Aorta (tissue), 5 donors: ENCODE results near the gene PDE4B. TPM values are rescaled to one million over a fixed set of nuclear protein-coding genes. Genes with fewer than 3 reads are reported as not detected.

Experiments used
- ATAC-seq: fragments of 200-7000 bp; cut with Tn5 transposase; one replicate; pipeline ENCODE4 v1.9.1; 2022; ENCODE audit warnings: moderate library complexity; ENCODE audit not compliant: low FRiP score
- DNase-seq, 2 donors: peaks; one replicate each; pipeline ENCODE4 v3.0.0-alpha.2; 2020
- H3K27ac ChIP-seq, 2 donors: one replicate each; pipeline ENCODE4 v1.5.1; 2013; ENCODE audit warnings: low read length in 2 of 2, mild to moderate bottlenecking in 2 of 2, moderate library complexity in 2 of 2, control low read depth in 1 of 2, inconsistent platforms in 1 of 2, low read depth in 1 of 2
- H3K27me3 ChIP-seq, 2 donors: one replicate each; pipeline ENCODE4 v1.6.1; 2013; ENCODE audit warnings: control low read depth in 1 of 2, low read length in 1 of 2, mild to moderate bottlenecking in 1 of 2, moderate library complexity in 1 of 2; ENCODE audit not compliant: insufficient read depth in 2 of 2, control insufficient read depth in 1 of 2
- H3K36me3 ChIP-seq, 2 donors: one replicate each; pipeline ENCODE4 v1.6.1; 2013; ENCODE audit warnings: control low read depth in 1 of 2, low read length in 1 of 2, mild to moderate bottlenecking in 1 of 2; ENCODE audit not compliant: insufficient read depth in 2 of 2, control insufficient read depth in 1 of 2
- H3K4me1 ChIP-seq, 2 donors: one replicate each; pipeline ENCODE4 v1.6.1; 2013; ENCODE audit warnings: low read length in 2 of 2, control low read depth in 1 of 2, mild to moderate bottlenecking in 1 of 2, moderate library complexity in 1 of 2; ENCODE audit not compliant: insufficient read depth in 2 of 2, control insufficient read depth in 1 of 2
- H3K4me3 ChIP-seq, 2 donors: one replicate each; pipeline ENCODE4 v1.5.1; 2013; ENCODE audit warnings: low read length in 2 of 2, control low read depth in 1 of 2, mild to moderate bottlenecking in 1 of 2
- H3K9me3 ChIP-seq: one replicate; pipeline ENCODE4 v1.6.1; 2013; ENCODE audit warnings: mild to moderate bottlenecking, low read length; ENCODE audit not compliant: control insufficient read depth
- WGBS, 2 donors: extraction: QIAGEN DNeasy Blood & Tissue Kit; methylation state at CpG; one replicate each; pipeline ENCODE4 v1.1.7; 2013; 5-methylcytosine and 5-hydroxymethylcytosine counted together
- intact Hi-C, 2 donors: fragments of 100-400 bp; cut with DNase I; formaldehyde crosslinking; loops; one replicate each; pipeline versions ENCODE4 v1.14.2 to v1.15.0; 2022
- polyA plus RNA-seq, 2 donors: library from polyadenylated mRNA; stranded (reverse); fragments of 200-250 nt; gene quantifications; one replicate each; pipeline ENCODE4 v1.2.3, GENCODE V29; 2013
- total RNA-seq, 2 donors: library from RNA; stranded (reverse); fragmentation: NEBNext Ultra II Directional; extraction: Animal tissue kit (Norgen Biotek cat#: 25700); gene quantifications; one replicate each; pipeline ENCODE4 v1.2.1, GENCODE V29; 2021
- donor health status: healthy with polysubstance abuse.
- donor health status: Bipolar disorder and iron deficiency.
- donor health status: DM: no; HTN: no; CAD: no.
- donor health status: DM: no; HTN: no; CAD: no.
- donor health status: DM: yes; HTN: yes; CAD: no.

Gene PDE4B
- total and polyA plus RNA-seq, 4 donors = 4.8 to 24.5 (median 12.5) TPM

DNA sequence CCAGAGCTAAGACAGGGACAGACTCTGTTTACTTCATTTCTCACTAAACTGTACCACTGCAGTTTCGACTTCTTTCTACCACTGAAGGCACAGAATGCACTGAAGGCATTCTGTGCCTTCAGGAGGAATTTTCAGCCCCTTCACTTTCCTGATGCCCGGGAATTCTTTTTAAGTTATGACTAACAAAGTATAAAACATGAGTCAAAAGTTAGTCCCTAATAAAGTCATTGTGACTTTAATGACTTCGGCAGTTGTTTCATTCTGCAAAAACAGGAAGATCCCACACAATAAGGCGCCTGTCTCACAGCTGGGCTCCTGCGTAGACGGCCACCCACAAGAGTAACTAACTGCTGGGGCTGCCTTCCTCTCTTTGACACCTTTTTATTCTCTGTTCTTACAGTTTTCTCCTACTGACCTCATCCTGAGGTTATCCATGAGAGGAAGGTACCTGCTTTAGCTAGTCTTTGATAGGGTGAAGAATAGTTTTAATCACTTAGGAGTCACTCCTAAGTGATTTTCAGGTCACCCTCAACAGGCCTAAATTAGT lies 557.4 kb downstream of the PDE4B start:
- H3K4me1 ChIP-seq = peaks cover 0 to 4% of the 10 kb centered on the region in 2 donors
- H3K27ac ChIP-seq = no peak overlapping the region

GRCh38 chr1:66351478-66351877 lies 558.8 kb downstream of the PDE4B start:
- peaks cover 0 to 4% of the 10 kb centered on the region in 2 donors for H3K4me1 ChIP-seq
- H3K27ac ChIP-seq = no peak overlapping the region
- no peaks in the 10 kb centered on the region for H3K36me3 ChIP-seq
- DNase-seq (no peak), ATAC-seq (no peak)
- H3K27me3 ChIP-seq = no peaks in the 10 kb centered on the region
- intact Hi-C loops = no loop called here
- H3K4me3 ChIP-seq = no peak overlapping the region
- no peaks in the 10 kb centered on the region for H3K9me3 ChIP-seq

More for the DNA sequence above, 557.4 kb downstream of the PDE4B start:
- no peaks in the 10 kb centered on the region for H3K36me3 ChIP-seq
- intact Hi-C loops = no loop called here
- no peaks in the 10 kb centered on the region for H3K27me3 ChIP-seq
- ATAC-seq (peak; percentile 40), DNase-seq (peak in 1 of 2 donors; percentile 62)
- WGBS, 2 donors = 29 to 32% methylated on average over 6 of the region's 6 CpGs
- H3K4me3 ChIP-seq = no peak overlapping the region
- no peaks in the 10 kb centered on the region for H3K9me3 ChIP-seq

GRCh38 chr1:66351913-66352312 lies 559.2 kb downstream of the PDE4B start:
- H3K27me3 ChIP-seq = no peaks in the 10 kb centered on the region
- no peaks in the 10 kb centered on the region for H3K36me3 ChIP-seq
- DNase-seq = no peak
- H3K27ac ChIP-seq = no peak overlapping the region
- H3K4me3 ChIP-seq = no peak overlapping the region
- intact Hi-C loops = no loop called here
- 95 to 96% methylated on average over 3 of the region's 3 CpGs for WGBS, 2 donors
- H3K9me3 ChIP-seq = no peaks in the 10 kb centered on the region
- H3K4me1 ChIP-seq = peaks cover 0 to 4% of the 10 kb centered on the region in 2 donors
- ATAC-seq = no peak

DNA sequence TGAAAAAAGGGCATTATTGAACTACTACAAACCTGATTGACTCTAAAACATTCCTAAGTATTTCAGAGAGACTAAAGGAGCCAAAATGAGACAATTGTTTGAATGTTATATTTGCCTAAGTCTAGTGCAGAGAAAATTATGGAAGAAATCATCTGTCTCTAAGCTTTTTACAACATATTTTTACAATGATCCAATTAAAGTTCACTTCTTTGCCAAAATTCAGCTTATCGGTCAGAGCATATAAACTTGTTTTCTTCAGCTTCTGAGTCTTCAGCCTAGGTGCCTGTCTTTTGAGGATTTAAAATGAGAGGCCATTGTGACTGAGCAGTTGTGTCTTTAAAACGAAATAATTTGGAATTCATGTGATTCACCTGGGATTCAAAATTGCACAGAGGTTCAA lies 560.1 kb downstream of the PDE4B start:
- Histone ChIP-seq H3K9me3 (no peaks in the 10 kb centered on the region), H3K4me3 (no peak overlapping the region), H3K4me1 (peaks cover 0 to 4% of the 10 kb centered on the region in 2 donors), H3K27ac (no peak overlapping the region), H3K36me3 (no peaks in the 10 kb centered on the region), H3K27me3 (no peaks in the 10 kb centered on the region)
- intact Hi-C loops = no loop called here
- 36 to 40% methylated on average over 2 of the region's 2 CpGs for WGBS, 2 donors
- DNase-seq = no peak
- no peak for ATAC-seq

GRCh38 chr1:66353257-66353656 lies 560.6 kb downstream of the PDE4B start:
- Histone ChIP-seq H3K4me3 (no peak overlapping the region), H3K36me3 (no peaks in the 10 kb centered on the region), H3K27me3 (no peaks in the 10 kb centered on the region), H3K27ac (no peak overlapping the region), H3K9me3 (no peaks in the 10 kb centered on the region), H3K4me1 (peaks cover 0 to 4% of the 10 kb centered on the region in 2 donors)
- 26% methylated on average over 5 of the region's 5 CpGs for WGBS, 2 donors
- intact Hi-C loops = no loop called here
- ATAC-seq (no peak), DNase-seq (no peak)

DNA sequence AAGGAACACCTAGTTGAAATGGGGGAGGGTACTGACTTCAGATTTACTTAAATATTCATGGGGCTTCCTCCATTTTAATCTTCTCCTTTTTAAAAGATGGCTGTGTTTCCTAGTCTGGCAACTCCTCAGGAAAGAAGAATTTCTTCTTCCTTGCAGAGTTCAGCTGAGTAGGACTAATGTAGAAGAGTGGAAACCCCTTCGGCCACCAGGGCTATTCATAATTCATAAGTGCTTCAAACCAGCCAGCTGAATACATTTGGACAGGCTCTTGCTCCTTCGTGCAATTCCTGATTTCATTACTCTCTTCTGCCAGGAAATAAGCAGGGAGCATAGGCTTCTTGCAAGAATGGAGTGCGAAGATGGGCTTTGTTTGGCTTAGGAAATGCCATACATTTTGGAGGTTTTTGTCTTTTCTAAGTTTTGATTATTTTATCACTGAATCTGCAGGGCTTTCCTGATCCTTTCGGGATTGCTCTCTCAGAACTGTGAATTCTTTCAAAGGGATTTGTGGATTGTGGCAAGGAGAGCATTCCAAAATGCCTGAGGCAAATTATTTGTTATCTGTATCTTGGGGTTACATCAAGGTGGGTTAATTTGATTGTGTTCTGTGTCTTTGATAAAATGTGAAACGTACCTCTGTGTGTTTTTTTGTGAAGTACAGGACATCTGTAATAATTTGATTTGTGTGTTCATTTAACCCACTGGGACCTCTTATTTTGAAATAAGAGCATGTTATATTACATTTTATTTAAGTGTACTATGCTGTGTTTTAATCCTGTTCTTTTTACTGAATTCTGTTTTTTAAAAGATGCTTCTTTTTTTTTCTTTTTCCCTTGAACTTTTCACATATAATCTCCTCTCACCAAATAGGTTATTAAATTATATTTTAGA lies 561.9 kb downstream of the PDE4B start:
- Histone ChIP-seq H3K27me3 (no peaks in the 10 kb centered on the region), H3K4me1 (peaks cover 0 to 4% of the 10 kb centered on the region in 2 donors), H3K9me3 (no peaks in the 10 kb centered on the region), H3K4me3 (no peak overlapping the region), H3K36me3 (no peaks in the 10 kb centered on the region), H3K27ac (no peak overlapping the region)
- 16 to 18% methylated on average over 5 of the region's 5 CpGs for WGBS, 2 donors
- intact Hi-C loops = no loop called here
- ATAC-seq (peak; percentile 58), DNase-seq (no peak)

GRCh38 chr1:66355756-66356155 lies 563.1 kb downstream of the PDE4B start:
- intact Hi-C loops = no loop called here
- Histone ChIP-seq H3K4me1 (peaks cover 0 to 2% of the 10 kb centered on the region in 2 donors), H3K27ac (no peak overlapping the region), H3K4me3 (no peak overlapping the region), H3K36me3 (no peaks in the 10 kb centered on the region), H3K27me3 (no peaks in the 10 kb centered on the region), H3K9me3 (no peaks in the 10 kb centered on the region)
- DNase-seq = no peak
- no peak for ATAC-seq
- 79 to 94% methylated on average over 1 of the region's 1 CpG for WGBS, 2 donors

GRCh38 chr1:66356605-66357004 lies 563.9 kb downstream of the PDE4B start:
- no peak for ATAC-seq
- intact Hi-C loops = no loop called here
- H3K36me3 ChIP-seq = no peaks in the 10 kb centered on the region
- H3K9me3 ChIP-seq = no peaks in the 10 kb centered on the region
- WGBS, 2 donors = 78 to 87% methylated on average over 2 of the region's 2 CpGs
- no peak overlapping the region for H3K27ac ChIP-seq
- H3K4me3 ChIP-seq = no peak overlapping the region
- no peaks in the 10 kb centered on the region for H3K27me3 ChIP-seq
- DNase-seq = no peak
- H3K4me1 ChIP-seq = peaks cover 0 to 2% of the 10 kb centered on the region in 2 donors

DNA sequence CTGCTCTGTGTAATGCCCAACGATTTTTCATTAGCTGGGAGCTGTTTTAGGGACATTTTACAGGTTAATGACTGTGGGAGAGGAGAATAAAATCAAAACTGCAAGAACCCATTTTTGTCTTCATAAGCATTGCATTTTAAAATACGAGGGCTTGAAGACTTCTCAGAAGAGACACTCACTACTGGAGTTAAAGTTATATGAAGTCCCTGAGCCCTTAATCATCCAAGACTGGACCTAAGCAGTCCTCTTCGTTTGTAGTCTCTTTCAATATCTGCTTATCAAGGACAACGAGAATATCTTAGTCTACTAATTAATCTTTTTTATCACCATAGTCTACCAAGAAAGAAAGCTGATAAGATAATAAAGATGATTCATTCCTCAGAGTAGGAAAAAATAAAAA lies 564.3 kb downstream of the PDE4B start:
- Histone ChIP-seq H3K4me1 (peaks cover 0 to 2% of the 10 kb centered on the region in 2 donors), H3K36me3 (no peaks in the 10 kb centered on the region), H3K9me3 (no peaks in the 10 kb centered on the region), H3K27ac (no peak overlapping the region), H3K4me3 (no peak overlapping the region), H3K27me3 (no peaks in the 10 kb centered on the region)
- intact Hi-C loops = no loop called here
- 65 to 75% methylated on average over 4 of the region's 4 CpGs for WGBS, 2 donors
- DNase-seq = no peak
- no peak for ATAC-seq
